ENCODE measurements around the gene ZKSCAN7.

The ZKSCAN7 gene

GRCh38 chr3:44554626-44555592, at the start of gene ZKSCAN7:
ZKSCAN7 (plus strand) TSS chr3:44555193; CDS start chr3:44557048, 1,855 bp downstream.
- in situ Hi-C loops (cut with HindIII; ENCODE audit: low sequenced_read_pairs) = no loop called here

- in situ Hi-C loops (cut with HindIII; ENCODE audit: low sequenced_read_pairs) = no loop called here
These were observed 48.4 kb upstream of the ZKSCAN7 start for GRCh38 chr3:44506556-44506955.

DNA sequence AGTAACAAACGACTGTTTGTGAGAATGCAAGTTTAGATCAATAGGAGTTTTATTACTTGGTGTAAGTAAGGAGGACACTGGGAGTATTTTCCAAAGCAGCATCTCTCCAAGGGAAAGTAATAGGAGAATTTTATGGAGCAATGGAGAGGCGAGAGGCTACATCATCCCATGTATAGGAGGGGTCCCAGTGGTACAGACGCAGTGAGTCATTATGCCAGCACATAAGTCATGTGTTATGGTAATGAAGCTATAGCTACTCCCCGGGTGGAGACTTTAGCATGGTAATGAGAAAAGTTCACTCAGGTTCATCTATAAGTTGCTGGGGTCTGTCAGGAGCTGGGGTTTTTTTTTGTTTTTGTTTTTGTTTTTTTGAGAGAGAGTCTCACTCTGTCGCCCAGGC, 48.0 kb upstream of the ZKSCAN7 start:
- in situ Hi-C loops (cut with HindIII; ENCODE audit: low sequenced_read_pairs) = no loop called here

- in situ Hi-C loops (cut with HindIII; ENCODE audit: low sequenced_read_pairs) = no loop called here
These were observed 45.5 kb upstream of the ZKSCAN7 start for GRCh38 chr3:44509393-44509921.

DNA sequence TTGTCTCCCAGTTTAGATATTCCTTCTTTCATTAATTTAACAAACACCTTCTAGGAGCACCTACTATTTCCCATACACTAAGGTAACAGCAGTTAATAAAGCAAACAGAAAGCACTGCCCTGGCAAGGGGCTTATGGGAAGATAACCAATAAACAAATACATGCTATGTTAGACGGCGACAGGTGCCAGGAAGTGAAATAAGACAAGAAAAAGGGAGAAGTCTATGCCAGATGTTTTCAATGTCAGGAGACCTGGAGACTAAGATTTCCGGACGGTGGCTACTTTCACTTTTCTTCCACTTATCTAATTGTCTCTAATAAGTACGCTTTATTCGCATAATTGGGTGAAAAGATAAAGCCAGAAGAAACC, 45.0 kb upstream of the ZKSCAN7 start:
- in situ Hi-C loops (cut with HindIII; ENCODE audit: low sequenced_read_pairs) = no loop called here

GRCh38 chr3:44511238-44511566, 43.8 kb upstream of the ZKSCAN7 start:
- in situ Hi-C loops (cut with HindIII; ENCODE audit: low sequenced_read_pairs) = no loop called here

- in situ Hi-C loops (cut with HindIII; ENCODE audit: low sequenced_read_pairs) = no loop called here
These were observed 41.5 kb upstream of the ZKSCAN7 start for GRCh38 chr3:44513513-44513912.

GRCh38 chr3:44516230-44516629, 38.8 kb upstream of the ZKSCAN7 start:
- in situ Hi-C loops (cut with HindIII; ENCODE audit: low sequenced_read_pairs) = no loop called here

DNA sequence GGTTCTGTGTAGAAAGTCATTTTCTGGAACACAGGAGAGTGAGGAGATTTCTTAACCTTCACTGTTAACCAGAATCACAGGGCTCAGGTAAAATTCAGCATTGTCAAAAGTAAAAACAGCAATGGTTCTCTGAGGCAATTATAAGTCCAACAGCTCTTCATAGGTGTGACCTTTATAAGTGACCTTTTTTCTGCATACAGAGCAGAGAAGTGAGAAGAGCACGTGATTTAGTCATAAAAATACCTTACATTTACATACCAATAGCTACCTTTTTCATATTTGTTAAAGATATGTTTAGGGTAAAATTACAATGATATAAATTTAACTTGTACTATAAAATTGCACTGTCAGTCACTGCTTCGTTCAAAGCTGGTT, 36.2 kb upstream of the ZKSCAN7 start:
- in situ Hi-C loops (cut with HindIII; ENCODE audit: low sequenced_read_pairs) = no loop called here

DNA sequence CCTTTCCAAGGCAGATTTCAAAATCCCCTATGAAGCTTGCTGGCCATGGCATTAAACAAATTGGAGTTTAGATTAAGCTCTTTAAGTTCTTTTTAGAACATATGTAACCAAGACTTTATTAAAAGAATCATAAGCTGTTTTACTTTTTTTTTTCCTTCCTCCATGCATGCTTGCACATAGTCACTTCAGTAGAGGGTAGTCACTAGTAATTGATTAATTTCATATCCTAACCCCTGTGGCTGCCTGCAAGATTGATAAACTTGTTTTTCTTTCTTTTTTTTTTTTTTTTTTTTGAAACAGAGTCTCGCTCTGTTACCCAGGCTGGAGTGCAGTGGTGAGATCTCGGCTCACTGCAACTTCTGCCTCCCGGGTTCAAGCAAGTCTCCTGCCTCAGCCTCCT, 33.3 kb upstream of the ZKSCAN7 start:
- in situ Hi-C loops (cut with HindIII; ENCODE audit: low sequenced_read_pairs) = no loop called here

- in situ Hi-C loops (cut with HindIII; ENCODE audit: low sequenced_read_pairs) = no loop called here
These were observed 32.5 kb upstream of the ZKSCAN7 start for GRCh38 chr3:44522494-44522933.

GRCh38 chr3:44525060-44525459, 29.9 kb upstream of the ZKSCAN7 start:
- in situ Hi-C loops (cut with HindIII; ENCODE audit: low sequenced_read_pairs) = loop anchor here (25.0 kb wide), 2 partner anchors 287 to 387 kb away; no protein-coding TSS in a partner anchor

DNA sequence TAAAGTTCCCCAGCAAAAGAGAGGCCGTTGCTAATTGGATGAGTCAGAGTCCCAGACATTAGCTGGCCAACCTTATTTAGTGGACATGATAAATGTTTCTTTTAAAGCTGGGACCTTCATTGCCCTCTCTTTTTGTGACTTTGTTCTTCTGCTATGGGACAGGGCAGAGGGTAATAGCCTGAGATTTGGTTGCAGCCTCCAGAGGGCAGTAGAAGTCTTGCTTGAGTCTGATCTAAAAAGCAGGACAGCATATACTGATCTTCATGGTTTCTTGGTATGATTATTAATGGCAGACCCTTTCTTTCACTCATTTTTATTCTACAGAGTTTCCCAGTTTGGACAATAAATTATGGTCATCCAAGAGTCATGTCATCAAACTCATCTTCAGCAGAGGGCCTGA, 25.1 kb upstream of the ZKSCAN7 start:
- in situ Hi-C loops (cut with HindIII; ENCODE audit: low sequenced_read_pairs) = loop anchor here (25.0 kb wide), 2 partner anchors 282 to 382 kb away; no protein-coding TSS in a partner anchor

DNA sequence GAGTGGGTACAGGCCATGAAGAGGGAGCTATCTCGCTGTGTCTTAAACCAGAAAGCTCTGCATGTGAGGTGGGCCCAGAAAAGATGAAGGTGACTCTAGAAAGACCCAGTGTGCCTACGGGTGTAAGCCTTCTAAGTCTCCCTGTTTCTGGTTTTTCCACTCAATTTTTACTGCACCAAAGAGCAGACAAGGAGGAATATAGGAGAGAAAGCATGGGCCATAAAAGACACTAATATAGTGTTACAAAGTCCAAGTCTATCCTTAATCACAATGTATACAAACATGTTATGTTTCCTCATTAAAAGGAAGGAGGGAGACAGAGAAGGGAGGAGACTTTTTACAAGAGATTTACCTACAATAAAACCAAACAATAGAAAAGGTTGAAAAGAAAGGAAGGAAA, 24.1 kb upstream of the ZKSCAN7 start:
- in situ Hi-C loops (cut with HindIII; ENCODE audit: low sequenced_read_pairs) = loop anchor here (25.0 kb wide), 2 partner anchors 281 to 381 kb away; no protein-coding TSS in a partner anchor

GRCh38 chr3:44534659-44535058, 20.3 kb upstream of the ZKSCAN7 start:
- in situ Hi-C loops (cut with HindIII; ENCODE audit: low sequenced_read_pairs) = loop anchor here (25.0 kb wide), 2 partner anchors 278 to 378 kb away; no protein-coding TSS in a partner anchor

- in situ Hi-C loops (cut with HindIII; ENCODE audit: low sequenced_read_pairs) = loop anchor here (25.0 kb wide), 2 partner anchors 277 to 377 kb away; no protein-coding TSS in a partner anchor
These were observed 19.6 kb upstream of the ZKSCAN7 start for GRCh38 chr3:44535364-44535763.

DNA sequence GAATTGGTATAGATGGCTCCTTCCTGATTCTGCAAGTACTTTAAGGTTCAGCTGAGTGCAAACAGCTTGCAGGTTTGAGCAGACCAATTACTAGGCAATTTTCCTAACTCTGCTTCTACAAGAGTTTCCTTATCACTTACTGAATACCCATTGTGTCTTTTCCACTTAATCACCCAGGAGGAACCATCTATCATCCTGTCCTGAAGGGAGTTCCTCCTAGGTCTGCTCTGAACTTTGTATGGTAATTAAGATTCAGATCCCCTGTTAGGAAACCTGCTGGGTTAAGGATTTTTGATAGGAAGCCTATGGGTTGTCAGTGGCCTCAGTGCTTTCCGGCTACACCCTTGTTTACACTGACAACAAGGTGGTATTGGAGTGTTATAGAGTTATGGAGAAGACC, 10.2 kb upstream of the ZKSCAN7 start:
- in situ Hi-C loops (cut with HindIII; ENCODE audit: low sequenced_read_pairs) = loop anchor here (25.0 kb wide), 2 partner anchors 267 to 367 kb away; no protein-coding TSS in a partner anchor

- in situ Hi-C loops (cut with HindIII; ENCODE audit: low sequenced_read_pairs) = no loop called here
These were observed 730 bp downstream of the ZKSCAN7 start for GRCh38 chr3:44555723-44556122.

DNA sequence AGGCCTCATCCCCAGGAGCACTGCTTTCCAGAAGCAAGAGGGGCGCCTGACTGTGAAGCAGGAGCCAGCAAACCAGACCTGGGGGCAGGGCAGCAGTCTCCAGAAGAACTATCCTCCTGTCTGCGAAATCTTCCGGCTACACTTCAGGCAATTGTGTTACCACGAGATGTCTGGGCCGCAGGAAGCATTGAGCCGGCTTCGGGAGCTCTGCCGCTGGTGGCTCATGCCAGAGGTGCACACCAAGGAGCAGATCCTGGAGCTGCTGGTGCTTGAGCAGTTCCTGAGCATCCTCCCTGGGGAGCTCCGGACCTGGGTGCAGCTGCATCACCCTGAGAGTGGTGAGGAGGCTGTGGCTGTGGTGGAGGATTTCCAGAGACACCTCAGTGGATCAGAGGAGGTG, 2.1 kb downstream of the ZKSCAN7 start:
- in situ Hi-C loops (cut with HindIII; ENCODE audit: low sequenced_read_pairs) = no loop called here

- in situ Hi-C loops (cut with HindIII; ENCODE audit: low sequenced_read_pairs) = no loop called here
These were observed 6.1 kb downstream of the ZKSCAN7 start for GRCh38 chr3:44561076-44561475.

DNA sequence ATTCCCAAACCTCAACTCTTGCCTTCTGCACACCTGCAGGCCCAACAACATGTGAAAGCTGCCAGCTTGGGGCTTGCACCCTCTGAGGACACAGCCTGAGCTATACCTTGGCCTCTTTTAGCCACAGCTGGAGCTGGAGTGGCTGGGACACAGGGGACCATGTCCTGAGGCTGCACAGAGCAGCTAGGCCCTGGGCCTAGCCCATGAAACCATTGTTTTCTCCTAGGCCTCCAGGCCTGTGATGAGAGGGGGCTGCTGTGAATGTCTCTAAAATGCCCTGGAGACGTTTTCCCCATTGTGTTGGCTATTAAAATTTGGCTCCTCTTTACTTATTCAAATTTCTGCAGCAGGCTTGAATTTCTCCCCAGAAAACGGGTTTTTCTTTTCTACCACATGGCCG, 7.2 kb downstream of the ZKSCAN7 start:
- in situ Hi-C loops (cut with HindIII; ENCODE audit: low sequenced_read_pairs) = no loop called here

- in situ Hi-C loops (cut with HindIII; ENCODE audit: low sequenced_read_pairs) = no loop called here
These were observed 13.6 kb downstream of the ZKSCAN7 start for GRCh38 chr3:44568561-44568960.

Measured in endothelial cell of hepatic sinusoid (primary cell).